K562 (cell line): ENCODE data around the gene WNT7B. TPM values are rescaled to one million over a fixed set of nuclear protein-coding genes. Genes with fewer than 3 reads are reported as not detected.

Experiments used
- ATAC-seq: fragments of 200-7000 bp; cut with Tn5 transposase; 3 replicates; pipeline ENCODE4 v1.9.1; 2020; ENCODE audit warnings: moderate library complexity
- BruUV-seq: library from RNA; stranded (reverse); fragments of 400-500 nt; replicated peaks from 2 replicates; lab custom pipeline; 2021; lab: Mats Ljungman, UMichigan
- CTCF ChIA-PET: fragments of 300-600 bp; formaldehyde crosslinking; extraction: SDS; loops from one replicate; lab custom pipeline; 2021; ENCODE audit warnings: low intra/inter-chr PET ratio; lab: Yijun Ruan, JAX
- POLR2A ChIA-PET: fragments of 300-600, 350-650 bp; sonication (Branson Sonifier 250); formaldehyde crosslinking; extraction: SDS; loops from one replicate; lab custom pipeline; 2021; ENCODE audit warnings: antibody characterized with exemption, inconsistent platforms; lab: Yijun Ruan, JAX
- DNase-seq, 4 experiments: peaks; one replicate each; pipeline versions ENCODE4 v3.0.0 to v3.0.0-alpha.2; 2011 to 2018; ENCODE audit warnings: low spot score in 3 of 4, mixed read lengths in 3 of 4; ENCODE audit errors: extremely low read depth in 1 of 4
- FAIRE-seq: peaks from 2 replicates; lab custom pipeline; 2011; peaks lifted over from hg19 to GRCh38; lab: Jason Lieb, UNC
- H2AFZ ChIP-seq: 2 replicates; pipeline ENCODE4 v1.6.0; 2011; ENCODE audit warnings: low read depth, low read length, control low read depth, inconsistent platforms
- H3K27ac ChIP-seq: fragments of 200-600 bp; 3 replicates; pipeline ENCODE4 v1.8.0; 2011; ENCODE audit warnings: low read depth, mild to moderate bottlenecking, control low read depth, inconsistent platforms, low read length, moderate library complexity, mixed read lengths; ENCODE audit errors: extremely low read depth
- H3K27me3 ChIP-seq, 2 experiments: fragments of 300-600 bp in 1 of 2; 2 replicates in 1 of 2; 3 replicates in 1 of 2; pipeline versions ENCODE4 v1.6.0 to v1.8.0; 2011; ENCODE audit warnings: inconsistent platforms in 2 of 2, low read length in 2 of 2, mild to moderate bottlenecking in 1 of 2, mixed read lengths in 1 of 2, moderate library complexity in 1 of 2; ENCODE audit not compliant: control insufficient read depth in 2 of 2, insufficient read depth in 2 of 2
- H3K36me3 ChIP-seq: fragments of 300-600 bp; 3 replicates; pipeline ENCODE4 v1.8.0; 2011; ENCODE audit warnings: mild to moderate bottlenecking, low read length, inconsistent platforms; ENCODE audit not compliant: control insufficient read depth, insufficient read depth
- H3K4me1 ChIP-seq, 2 experiments: fragments of 200-600 bp in 1 of 2; replicated peaks in 1 of 2; 2 replicates in 1 of 2; 3 replicates in 1 of 2; pipeline versions ENCODE4 v1.5.1 to v1.8.0; 2011; ENCODE audit warnings: inconsistent platforms in 2 of 2, low read length in 2 of 2, mild to moderate bottlenecking in 1 of 2, mixed read lengths in 1 of 2, moderate library complexity in 1 of 2; ENCODE audit not compliant: control insufficient read depth in 2 of 2, insufficient read depth in 2 of 2
- H3K4me2 ChIP-seq: 2 replicates; pipeline ENCODE4 v1.6.1; 2011; ENCODE audit warnings: low read length, control low read depth, inconsistent platforms, mixed read lengths; ENCODE audit not compliant: insufficient read depth
- H3K4me3 ChIP-seq: fragments of 200-600 bp; sonication (generic), shearing (Covaris generic); 2 replicates; pipeline ENCODE4 v1.5.1; 2016; ENCODE audit warnings: control low read depth, inconsistent platforms
- H3K79me2 ChIP-seq: fragments of 200-600 bp; 3 replicates; pipeline ENCODE4 v1.8.0; 2011; ENCODE audit warnings: low read length, inconsistent platforms; ENCODE audit not compliant: control insufficient read depth, insufficient read depth
- H3K9ac ChIP-seq, 2 experiments: 2 replicates each; pipeline versions ENCODE4 v1.6.0 to v1.6.1; 2011; ENCODE audit warnings: low read depth in 2 of 2, low read length in 2 of 2, control low read depth in 1 of 2, inconsistent platforms in 1 of 2, mild to moderate bottlenecking in 1 of 2, mixed read lengths in 1 of 2; ENCODE audit not compliant: insufficient read depth in 1 of 2
- H3K9me1 ChIP-seq: one replicate; pipeline ENCODE4 v1.6.0; 2011; ENCODE audit warnings: inconsistent platforms, mild to moderate bottlenecking, low read length, moderate library complexity; ENCODE audit not compliant: control insufficient read depth, insufficient read depth
- H3K9me3 ChIP-seq: replicated peaks from 2 replicates; pipeline ENCODE4 v1.5.1; 2011; ENCODE audit warnings: low read depth, low read length, inconsistent platforms; ENCODE audit not compliant: control insufficient read depth, insufficient read depth
- H4K20me1 ChIP-seq: replicated peaks from 2 replicates; pipeline ENCODE4 v1.6.1; 2011; ENCODE audit warnings: low read length, inconsistent platforms, mixed read lengths; ENCODE audit not compliant: control insufficient read depth, insufficient read depth
- ARHGAP35 ChIP-seq: fragments of 450-650 bp; IDR thresholded peaks from 2 replicates; pipeline ENCODE4 v1.6.1; 2018; ENCODE audit not compliant: partially characterized antibody
- BRD4 ChIP-seq: fragments of 200-600 bp; sonication (generic); IDR thresholded peaks from 2 replicates; pipeline ENCODE4 v1.6.1; 2017; ENCODE audit warnings: inconsistent platforms
- ELF1 ChIP-seq: fragments of 200-800 bp; sonication (Bioruptor generic); IDR thresholded peaks from 2 replicates; pipeline ENCODE4 v1.6.1; 2016; ENCODE audit warnings: missing genetic modification characterization, missing compliant biosample characterization
- HMGN3 ChIP-seq: IDR thresholded peaks from 2 replicates; pipeline ENCODE4 v1.6.1; 2011; ENCODE audit warnings: borderline replicate concordance, low read depth, mild to moderate bottlenecking, mixed read lengths, low read length; ENCODE audit not compliant: insufficient read length; ENCODE audit errors: extremely low read depth
- LEF1 ChIP-seq: fragments of 450-650 bp; IDR thresholded peaks from 2 replicates; pipeline ENCODE4 v1.6.1; 2016; ENCODE audit warnings: mild to moderate bottlenecking
- NELFE ChIP-seq: IDR thresholded peaks from 2 replicates; pipeline ENCODE4 v1.6.1; 2011; ENCODE audit warnings: mild to moderate bottlenecking; ENCODE audit not compliant: insufficient read depth, insufficient read length
- PRMT5 ChIP-seq: sonication (generic); formaldehyde crosslinking; IDR thresholded peaks from 2 replicates; pipeline ENCODE4 v1.5.0; 2020; ENCODE audit warnings: missing genetic modification reagents
- RBM15 ChIP-seq: fragments of 200-400 bp; formaldehyde crosslinking; IDR thresholded peaks from 2 replicates; pipeline ENCODE4 v1.6.1; 2018; ENCODE audit warnings: mild to moderate bottlenecking, low read length, moderate library complexity; ENCODE audit not compliant: insufficient read depth
- SPI1 ChIP-seq: IDR thresholded peaks from 2 replicates; pipeline ENCODE4 v1.6.1; 2011; ENCODE audit warnings: low read depth, low read length, control low read depth, borderline replicate concordance
- SRSF1 ChIP-seq: fragments of 200-400 bp; formaldehyde crosslinking; IDR thresholded peaks from 2 replicates; pipeline ENCODE4 v1.6.1; 2017; ENCODE audit warnings: mild to moderate bottlenecking, low read depth, low read length, moderate library complexity
- STAT5B ChIP-seq: fragments of 250-450 bp; sonication (Bioruptor Pico); IDR thresholded peaks from 2 replicates; pipeline ENCODE4 v1.8.0; 2021; ENCODE audit warnings: mild to moderate bottlenecking, inconsistent platforms
- TBP ChIP-seq: optimal IDR thresholded peaks from 2 replicates; pipeline ENCODE3; 2011; ENCODE audit warnings: low read depth, low read length, improper control_type of control experiment
- ZNF134 ChIP-seq: fragments of 250-450 bp; sonication (Bioruptor Pico); conservative IDR thresholded peaks from 2 replicates; pipeline ENCODE4 v1.4.0; 2020
- ZNF354B ChIP-seq: fragments of 250-450 bp; sonication (Bioruptor Pico); IDR thresholded peaks from 2 replicates; pipeline ENCODE4 v1.4.0; 2020
- ZNF583 ChIP-seq: fragments of 250-450 bp; sonication (Bioruptor Pico); IDR thresholded peaks from 2 replicates; pipeline ENCODE4 v1.4.0; 2020
- WGBS: fragments of 100-300 bp; shearing (Covaris generic); methylation state at CpG from one replicate; pipeline ENCODE4 v1.1.6; 2016; ENCODE audit warnings: low coverage, mixed read lengths; ENCODE audit not compliant: insufficient coverage; ENCODE audit errors: missing lambda C conversion rate; 5-methylcytosine and 5-hydroxymethylcytosine counted together
- in situ Hi-C: fragments of 300-500 bp; cut with MboI; formaldehyde crosslinking; loops from 4 replicates; pipeline ENCODE4 v1.15.0; 2018; ENCODE audit warnings: inconsistent platforms, mixed read lengths
- intact Hi-C: fragments of 100-400 bp; cut with micrococcal nuclease; formaldehyde crosslinking; loops from 2 replicates; pipeline ENCODE4 v1.14.2; 2022
- polyA plus RNA-seq, 8 experiments: library from polyadenylated mRNA; depleted of rRNA in 4 of 8; stranded (reverse) in 5 of 8; unstranded in 3 of 8; fragments of >200 nt; fragmentation: Nextera tagmentation in 2 of 8; fragmentation: Illumina TruSeq in 1 of 8; extraction: Ambion mirVana in 2 of 8; extraction: Trizol in 1 of 8; gene quantifications; 2 replicates each; pipeline versions ENCODE4 v1.2.1 to v1.2.3, GENCODE V29; 2011 to 2014; ENCODE audit warnings: inconsistent platforms in 1 of 8, missing spikeins in 1 of 8
- total RNA-seq, 7 experiments: library from RNA; depleted of rRNA in 6 of 7; stranded (reverse); fragments of >200 nt in 6 of 7; fragmentation: Illumina TruSeq in 2 of 7; extraction: Trizol in 2 of 7; gene quantifications; 2 replicates each; pipeline versions ENCODE4 v1.2.1 to v1.2.3, GENCODE V29; 2011 to 2021; ENCODE audit warnings: low replicate concordance in 1 of 7
- TF ChIP-seq, protein P1 (sequence below): sonication (generic); formaldehyde crosslinking; IDR thresholded peaks from 2 replicates; pipeline ENCODE4 v1.9.0; 2022; ENCODE audit warnings: mild to moderate bottlenecking, missing genetic modification reagents
- TF ChIP-seq, protein P2 (sequence below): fragments of 450-650 bp; formaldehyde crosslinking; IDR thresholded peaks from 2 replicates; pipeline ENCODE4 v1.4.0; 2020; ENCODE audit warnings: mild to moderate bottlenecking, mixed read lengths
- TF ChIP-seq, protein P3 (sequence below): fragments of 250-450 bp; sonication (Bioruptor Pico); IDR thresholded peaks from 2 replicates; pipeline ENCODE4 v1.8.0; 2021; ENCODE audit warnings: moderate library complexity, mild to moderate bottlenecking, inconsistent platforms
- TF ChIP-seq, protein P4 (sequence below): fragments of 250-450 bp; sonication (Bioruptor Pico); IDR thresholded peaks from 2 replicates; pipeline ENCODE4 v1.5.1; 2021; ENCODE audit warnings: mild to moderate bottlenecking

The WNT7B gene
- total and polyA plus RNA-seq, 9 of the 15 experiments (the other 6 are each of a cell fraction or from before 2014, with no cell fraction given): not detected

DNA sequence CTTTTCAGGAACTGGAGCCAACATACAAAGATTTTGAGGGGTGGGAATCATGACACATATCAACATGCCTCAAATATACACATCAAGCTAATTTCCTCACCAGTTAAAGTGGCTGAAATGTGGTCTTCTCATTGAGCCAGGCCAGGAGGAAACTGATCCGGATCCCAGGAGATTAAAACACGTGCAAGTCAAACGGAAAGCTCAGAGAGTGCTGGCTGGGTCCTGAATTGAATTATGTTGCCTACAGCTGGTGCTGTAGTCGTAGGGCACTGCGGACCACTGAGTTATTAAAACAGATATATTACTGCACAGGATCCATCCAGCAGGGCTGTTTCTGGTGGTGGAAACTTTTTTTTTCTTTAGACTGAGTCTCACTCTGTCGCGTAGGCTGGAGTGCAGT is 14.1 kb upstream of the WNT7B start (continued):
- no peak for TF ChIP-seq RBM15
- TF ChIP-seq SPI1: no peak

DNA sequence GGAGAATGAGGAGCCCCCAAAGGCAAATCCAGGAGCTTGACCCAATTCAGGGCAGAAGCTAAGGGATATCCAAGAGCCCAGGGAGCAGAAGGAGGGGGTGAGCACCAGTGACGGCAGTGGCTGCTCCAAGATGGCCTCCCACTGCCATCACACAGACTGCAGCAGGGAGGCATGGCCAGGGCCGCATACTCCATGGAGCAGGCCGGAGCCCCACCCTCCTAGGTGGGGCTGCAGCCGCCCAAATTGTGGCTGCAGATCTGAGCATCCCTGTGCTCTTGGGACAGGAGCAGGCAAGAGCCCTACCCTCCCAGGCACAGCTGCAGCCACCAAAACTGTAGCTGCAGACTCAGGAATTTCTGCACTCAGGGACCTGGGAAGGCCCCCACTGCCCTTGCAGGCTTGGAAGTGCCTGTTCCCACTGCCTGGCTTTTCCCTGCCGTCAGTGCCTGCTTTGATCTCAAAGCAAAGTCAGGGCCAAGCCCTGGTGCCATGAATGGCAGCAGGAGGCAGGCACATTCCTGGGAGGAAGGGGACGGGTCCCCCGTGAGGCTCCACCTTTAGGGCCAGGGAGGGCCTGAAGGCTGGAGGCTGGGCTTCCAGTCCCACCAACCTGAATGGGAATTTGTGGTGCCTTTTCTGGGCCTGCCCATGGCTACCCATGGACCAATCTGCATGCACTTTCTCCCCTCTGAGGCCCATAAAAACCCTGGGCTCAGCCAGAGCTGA is 10.3 kb upstream of the WNT7B start:
- no peaks in the 10 kb centered on the region for H3K4me1 ChIP-seq
- no peaks in the 10 kb centered on the region for H4K20me1 ChIP-seq
- H2AFZ ChIP-seq: no peak overlapping the region
- WGBS: 0% methylated on average over 4 of the region's 7 CpGs
- H3K9me3 ChIP-seq: no peaks in the 10 kb centered on the region
- DNase-seq: no peak
- ChIA-PET CTCF (interaction anchor here (0.7 kb wide), 1 partner anchor 672 kb away, joined by 3 read pairs; no protein-coding TSS in a partner anchor), POLR2A (interaction anchor here (0.6 kb wide), 1 partner anchor 249 kb away, joined by 3 read pairs; no protein-coding TSS in a partner anchor)
- H3K36me3 ChIP-seq: no peaks in the 10 kb centered on the region
- no peak overlapping the region for H3K4me2 ChIP-seq
- FAIRE-seq: no peak
- no peak overlapping the region for H3K27ac ChIP-seq
- in situ Hi-C loops (loop anchor here (5.0 kb wide), 1 partner anchor 405 kb away; no protein-coding TSS in a partner anchor), intact Hi-C loops (no loop called here)
- BruUV-seq: no TSS peak
- no peak overlapping the region for H3K9ac ChIP-seq
- no peaks in the 10 kb centered on the region for H3K79me2 ChIP-seq
- H3K27me3 ChIP-seq: peaks cover 0 to 33% of the 10 kb centered on the region in 2 experiments; a peak in 2 of 5 replicates
- H3K9me1 ChIP-seq: no peaks in the 10 kb centered on the region
- no peak overlapping the region for H3K4me3 ChIP-seq
- no peak for ATAC-seq
- TF ChIP-seq TBP: no peak
- TF ChIP-seq NELFE: no peak
- no peak for TF ChIP-seq LEF1
- TF ChIP-seq, protein P1, sequence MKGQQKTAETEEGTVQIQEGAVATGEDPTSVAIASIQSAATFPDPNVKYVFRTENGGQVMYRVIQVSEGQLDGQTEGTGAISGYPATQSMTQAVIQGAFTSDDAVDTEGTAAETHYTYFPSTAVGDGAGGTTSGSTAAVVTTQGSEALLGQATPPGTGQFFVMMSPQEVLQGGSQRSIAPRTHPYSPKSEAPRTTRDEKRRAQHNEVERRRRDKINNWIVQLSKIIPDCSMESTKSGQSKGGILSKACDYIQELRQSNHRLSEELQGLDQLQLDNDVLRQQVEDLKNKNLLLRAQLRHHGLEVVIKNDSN: no peak
- no peak for TF ChIP-seq HMGN3
- TF ChIP-seq, protein P2, sequence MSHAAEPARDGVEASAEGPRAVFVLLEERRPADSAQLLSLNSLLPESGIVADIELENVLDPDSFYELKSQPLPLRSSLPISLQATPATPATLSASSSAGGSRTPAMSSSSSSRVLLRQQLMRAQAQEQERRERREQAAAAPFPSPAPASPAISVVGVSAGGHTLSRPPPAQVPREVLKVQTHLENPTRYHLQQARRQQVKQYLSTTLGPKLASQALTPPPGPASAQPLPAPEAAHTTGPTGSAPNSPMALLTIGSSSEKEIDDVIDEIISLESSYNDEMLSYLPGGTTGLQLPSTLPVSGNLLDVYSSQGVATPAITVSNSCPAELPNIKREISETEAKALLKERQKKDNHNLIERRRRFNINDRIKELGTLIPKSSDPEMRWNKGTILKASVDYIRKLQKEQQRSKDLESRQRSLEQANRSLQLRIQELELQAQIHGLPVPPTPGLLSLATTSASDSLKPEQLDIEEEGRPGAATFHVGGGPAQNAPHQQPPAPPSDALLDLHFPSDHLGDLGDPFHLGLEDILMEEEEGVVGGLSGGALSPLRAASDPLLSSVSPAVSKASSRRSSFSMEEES: no peak
- no peak for TF ChIP-seq ELF1 (tag)
- TF ChIP-seq ZNF354B (CRISPR knock-in tag): no peak
- TF ChIP-seq ZNF134 (CRISPR knock-in tag): no peak
- TF ChIP-seq, protein P3, sequence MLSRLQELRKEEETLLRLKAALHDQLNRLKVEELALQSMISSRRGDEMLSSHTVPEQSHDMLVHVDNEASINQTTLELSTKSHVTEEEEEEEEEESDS (CRISPR knock-in tag): no peak
- no peak for TF ChIP-seq STAT5B (CRISPR knock-in tag)
- no peak for TF ChIP-seq PRMT5 (CRISPR knock-in tag)
- no peak for TF ChIP-seq BRD4
- TF ChIP-seq ZNF583 (CRISPR knock-in tag): no peak
- TF ChIP-seq ARHGAP35: no peak
- TF ChIP-seq, protein P4, sequence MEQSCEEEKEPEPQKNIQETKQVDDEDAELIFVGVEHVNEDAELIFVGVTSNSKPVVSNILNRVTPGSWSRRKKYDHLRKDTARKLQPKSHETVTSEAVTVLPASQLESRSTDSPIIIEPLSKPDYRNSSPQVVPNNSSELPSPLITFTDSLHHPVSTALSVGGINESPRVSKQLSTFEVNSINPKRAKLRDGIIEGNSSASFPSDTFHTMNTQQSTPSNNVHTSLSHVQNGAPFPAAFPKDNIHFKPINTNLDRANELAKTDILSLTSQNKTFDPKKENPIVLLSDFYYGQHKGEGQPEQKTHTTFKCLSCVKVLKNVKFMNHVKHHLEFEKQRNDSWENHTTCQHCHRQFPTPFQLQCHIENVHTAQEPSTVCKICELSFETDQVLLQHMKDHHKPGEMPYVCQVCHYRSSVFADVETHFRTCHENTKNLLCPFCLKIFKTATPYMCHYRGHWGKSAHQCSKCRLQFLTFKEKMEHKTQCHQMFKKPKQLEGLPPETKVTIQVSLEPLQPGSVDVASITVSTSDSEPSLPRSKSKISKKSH (CRISPR knock-in tag): no peak
- no peak for TF ChIP-seq SRSF1
